Measurements from ENCODE around the gene CHDH.

- TF ChIP-seq EZH2 (IDR thresholded peaks at IDR 0.05; ENCODE audit: borderline replicate concordance, low read depth, low read length, severe bottlenecking) (no peak), POLR2A (IDR thresholded peaks at IDR 0.05; ENCODE audit: low read depth, low read length) (no peak), CTCF (IDR thresholded peaks at IDR 0.05; ENCODE audit: extremely low read depth in 1 of 2, insufficient read depth in 1 of 2, low read depth in 1 of 2, low read length in 2 of 2) (no peak), POLR2AphosphoS5 (IDR thresholded peaks at IDR 0.05; ENCODE audit: insufficient read depth, low read depth, low read length) (no peak)
Observed at GRCh38 chr3:53795789-53796560, 50.2 kb downstream of the CHDH start.
